H9 (cell line): Measurements from ENCODE around the gene BMP5. TPM values are rescaled to one million over a fixed set of nuclear protein-coding genes. Genes with fewer than 3 reads are reported as not detected.
A peak's percentile ranks its signal among the peaks of the same experiment; 100 is the strongest.

ENCODE experiments used
- DNase-seq: peaks from one replicate; pipeline ENCODE4 v3.0.0-alpha.2; 2017
- H2AFZ ChIP-seq: one replicate; pipeline ENCODE4 v1.6.1; 2013; ENCODE audit warnings: mild to moderate bottlenecking, low read length, control low read depth, moderate library complexity
- H2AK5ac ChIP-seq: 2 replicates; pipeline ENCODE4 v1.6.1; 2013; ENCODE audit warnings: low read length, control low read depth, mixed read lengths; ENCODE audit not compliant: insufficient read length
- H2BK120ac ChIP-seq: one replicate; pipeline ENCODE4 v1.6.1; 2013; ENCODE audit warnings: low read depth, mild to moderate bottlenecking, low read length, control low read depth, inconsistent platforms; ENCODE audit not compliant: poor library complexity, severe bottlenecking
- H2BK12ac ChIP-seq: 2 replicates; pipeline ENCODE4 v1.6.1; 2013; ENCODE audit warnings: low read length, control low read depth, mixed read lengths, low read depth; ENCODE audit not compliant: insufficient read length
- H2BK15ac ChIP-seq: 2 replicates; pipeline ENCODE4 v1.6.1; 2013; ENCODE audit warnings: low read depth, low read length, control low read depth
- H2BK20ac ChIP-seq: one replicate; pipeline ENCODE4 v1.6.1; 2013; ENCODE audit warnings: low read depth, mild to moderate bottlenecking, low read length, control low read depth, inconsistent platforms; ENCODE audit not compliant: poor library complexity, severe bottlenecking
- H2BK5ac ChIP-seq: 2 replicates; pipeline ENCODE4 v1.6.1; 2013; ENCODE audit warnings: low read length, control low read depth, mixed read lengths; ENCODE audit not compliant: insufficient read length
- H3K14ac ChIP-seq: 2 replicates; pipeline ENCODE4 v1.6.1; 2013; ENCODE audit warnings: low read length, control low read depth; ENCODE audit not compliant: insufficient read depth
- H3K18ac ChIP-seq: 2 replicates; pipeline ENCODE4 v1.6.1; 2013; ENCODE audit warnings: low read depth, mild to moderate bottlenecking, mixed read lengths, low read length, control low read depth; ENCODE audit not compliant: insufficient read length
- H3K23ac ChIP-seq: 2 replicates; pipeline ENCODE4 v1.6.1; 2013; ENCODE audit warnings: low read length, control low read depth, mixed read lengths, low read depth; ENCODE audit not compliant: insufficient read length
- H3K23me2 ChIP-seq: 2 replicates; pipeline ENCODE4 v1.6.1; 2013; ENCODE audit warnings: low read depth, mild to moderate bottlenecking, mixed read lengths, low read length, control low read depth; ENCODE audit not compliant: insufficient read length, poor library complexity, severe bottlenecking
- H3K27ac ChIP-seq: 2 replicates; pipeline ENCODE4 v1.5.1; 2013; ENCODE audit warnings: low read length, control low read depth, mixed read lengths, low read depth; ENCODE audit not compliant: insufficient read length
- H3K27me3 ChIP-seq: 2 replicates; pipeline ENCODE4 v1.6.1; 2013; ENCODE audit warnings: low read length, control low read depth, inconsistent platforms; ENCODE audit not compliant: insufficient read depth
- H3K4ac ChIP-seq: 2 replicates; pipeline ENCODE4 v1.6.1; 2013; ENCODE audit warnings: low read depth, mild to moderate bottlenecking, control low read depth, inconsistent platforms, low read length, moderate library complexity
- H3K4me1 ChIP-seq: 2 replicates; pipeline ENCODE4 v1.6.1; 2013; ENCODE audit warnings: low read length, control low read depth, inconsistent platforms; ENCODE audit not compliant: insufficient read depth
- H3K4me2 ChIP-seq: 2 replicates; pipeline ENCODE4 v1.6.1; 2013; ENCODE audit warnings: low read length, control low read depth, mixed read lengths; ENCODE audit not compliant: insufficient read length, insufficient read depth
- H3K56ac ChIP-seq: 2 replicates; pipeline ENCODE4 v1.6.1; 2013; ENCODE audit warnings: low read depth, mild to moderate bottlenecking, mixed read lengths, low read length, control low read depth; ENCODE audit not compliant: insufficient read length
- H3K79me1 ChIP-seq: 2 replicates; pipeline ENCODE4 v1.6.1; 2013; ENCODE audit warnings: low read depth, mild to moderate bottlenecking, moderate library complexity, low read length, control low read depth, inconsistent platforms; ENCODE audit not compliant: insufficient read depth, poor library complexity, severe bottlenecking
- H3K79me2 ChIP-seq: 2 replicates; pipeline ENCODE4 v1.6.1; 2013; ENCODE audit warnings: low read length, control low read depth, inconsistent platforms; ENCODE audit not compliant: insufficient read depth
- H3K9ac ChIP-seq: 2 replicates; pipeline ENCODE4 v1.6.1; 2013; ENCODE audit warnings: low read length, control low read depth, mixed read lengths; ENCODE audit not compliant: insufficient read length; ENCODE audit errors: extremely low read depth
- H3K9me3 ChIP-seq: one replicate; pipeline ENCODE4 v1.6.1; 2013; ENCODE audit warnings: low read depth, low read length, inconsistent platforms; ENCODE audit not compliant: control insufficient read depth
- H3T11ph ChIP-seq: one replicate; pipeline ENCODE4 v1.6.1; 2013; ENCODE audit warnings: mild to moderate bottlenecking, low read length, control low read depth, inconsistent platforms
- H4K20me1 ChIP-seq: one replicate; pipeline ENCODE4 v1.6.1; 2013; ENCODE audit not compliant: control insufficient read depth, insufficient read length, insufficient read depth
- H4K5ac ChIP-seq: 2 replicates; pipeline ENCODE4 v1.6.1; 2013; ENCODE audit warnings: low read depth, mild to moderate bottlenecking, mixed read lengths, low read length, control low read depth; ENCODE audit not compliant: insufficient read length
- H4K8ac ChIP-seq: replicated peaks from 2 replicates; pipeline ENCODE4 v1.6.1; 2013; ENCODE audit warnings: low read length, control low read depth, mixed read lengths, low read depth; ENCODE audit not compliant: insufficient read length
- H4K91ac ChIP-seq: 2 replicates; pipeline ENCODE4 v1.6.1; 2013; ENCODE audit warnings: low read depth, mild to moderate bottlenecking, moderate library complexity, mixed read lengths, low read length, control low read depth; ENCODE audit not compliant: insufficient read length
- H3K27ac Mint-ChIP-seq, 3 experiments: 2 replicates in 2 of 3; 3 replicates in 1 of 3; pipeline ENCODE4 v1.8.0; 2020 to 2021; ENCODE audit warnings: mixed read lengths in 3 of 3, mild to moderate bottlenecking in 1 of 3, moderate library complexity in 1 of 3
- H3K27me3 Mint-ChIP-seq: 2 replicates; pipeline ENCODE4 v1.8.0; 2021; ENCODE audit warnings: low read depth, mild to moderate bottlenecking, moderate library complexity, mixed read lengths
- H3K36me3 Mint-ChIP-seq, 3 experiments: 2 replicates in 2 of 3; 3 replicates in 1 of 3; pipeline ENCODE4 v1.8.0; 2020 to 2021; ENCODE audit warnings: low read depth in 3 of 3, mixed read lengths in 3 of 3; ENCODE audit not compliant: insufficient read depth in 1 of 3
- H3K4me1 Mint-ChIP-seq, 2 experiments: 2 replicates each; pipeline ENCODE4 v1.8.0; 2020; ENCODE audit warnings: mixed read lengths in 2 of 2
- H3K4me3 Mint-ChIP-seq, 2 experiments: 2 replicates in 1 of 2; 3 replicates in 1 of 2; pipeline ENCODE4 v1.8.0; 2020 to 2021; ENCODE audit warnings: mild to moderate bottlenecking in 2 of 2, mixed read lengths in 2 of 2, moderate library complexity in 1 of 2
- H3K9me3 Mint-ChIP-seq, 2 experiments: 2 replicates in 1 of 2; 3 replicates in 1 of 2; pipeline ENCODE4 v1.8.0; 2020; ENCODE audit warnings: mild to moderate bottlenecking in 2 of 2, mixed read lengths in 2 of 2, moderate library complexity in 1 of 2
- WGBS: extraction: QIAGEN DNeasy Blood & Tissue Kit; methylation state at CpG from one replicate; pipeline ENCODE4 v1.1.7; 2013; ENCODE audit warnings: missing lambda C conversion rate, low lambda C conversion rate, mixed read lengths; ENCODE audit not compliant: insufficient read length; ENCODE audit errors: extremely low coverage; 5-methylcytosine and 5-hydroxymethylcytosine counted together
- total RNA-seq: library from RNA; stranded (reverse); gene quantifications from 2 replicates; pipeline ENCODE4 v1.2.1, GENCODE V29; 2021
- TF ChIP-seq, protein P1 (sequence below): fragments of 200-600 bp; sonication (generic); conservative IDR thresholded peaks from 3 replicates; pipeline ENCODE4 v1.8.0; 2021; ENCODE audit warnings: antibody characterized with exemption, mild to moderate bottlenecking

The BMP5 gene
- total RNA-seq, 1 experiment from 2014 or later, result not detected

DNA sequence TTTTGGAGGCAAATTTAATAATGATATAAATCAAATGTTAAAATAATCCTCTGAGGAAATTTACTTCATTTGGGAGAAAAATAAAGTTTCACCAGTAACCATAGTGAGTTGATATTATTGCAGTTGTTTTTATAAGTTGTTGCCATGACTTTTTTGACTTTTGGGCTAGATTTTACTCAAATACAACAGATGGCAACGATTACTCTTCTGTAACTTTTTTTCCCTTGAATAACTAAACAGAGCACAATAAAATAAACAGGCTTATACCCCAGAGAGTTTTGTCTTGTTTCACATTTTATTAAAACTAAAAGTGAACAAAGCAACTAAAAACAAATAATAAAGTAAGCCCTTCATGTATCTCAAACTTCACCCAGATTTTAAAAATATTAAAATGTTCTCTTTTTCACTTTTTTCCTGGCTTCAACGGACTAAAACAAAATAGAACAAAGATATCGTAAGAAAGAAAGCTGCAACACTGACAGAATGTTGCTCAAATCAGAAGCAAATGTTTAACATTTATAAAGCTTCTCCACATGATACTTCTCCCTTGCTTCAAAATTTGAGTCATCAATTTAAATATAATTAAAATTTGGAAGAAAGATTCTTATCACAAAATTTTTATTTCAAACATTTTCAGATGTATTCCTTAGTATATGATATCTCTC is 42.5 kb upstream of the BMP5 start:
- Histone ChIP-seq H3K9me3 (no peaks in the 10 kb centered on the region), H3K27me3 (no peaks in the 10 kb centered on the region), H3T11ph (no peak overlapping the region), H2BK20ac (no peak overlapping the region), H3K27ac (no peak overlapping the region), H2AFZ (no peak overlapping the region), H4K91ac (no peak overlapping the region), H4K5ac (no peak overlapping the region), H2AK5ac (no peak overlapping the region), H3K4me2 (no peak overlapping the region), H2BK120ac (no peak overlapping the region), H3K79me1 (no peaks in the 10 kb centered on the region), H3K14ac (no peak overlapping the region), H3K4ac (no peak overlapping the region), H2BK12ac (no peak overlapping the region), H3K79me2 (no peaks in the 10 kb centered on the region), H4K8ac (no peak overlapping the region), H3K18ac (no peak overlapping the region), H3K23ac (no peak overlapping the region), H2BK5ac (no peak overlapping the region), H2BK15ac (no peak overlapping the region), H3K56ac (no peak overlapping the region), H3K23me2 (no peaks in the 10 kb centered on the region), H4K20me1 (no peaks in the 10 kb centered on the region), H3K4me1 (no peaks in the 10 kb centered on the region), H3K9ac (no peak overlapping the region)
- H3K4me3 Mint-ChIP-seq, result no peak overlapping the region
- no peaks in the 10 kb centered on the region for H3K36me3 Mint-ChIP-seq
- TF ChIP-seq, protein P1, sequence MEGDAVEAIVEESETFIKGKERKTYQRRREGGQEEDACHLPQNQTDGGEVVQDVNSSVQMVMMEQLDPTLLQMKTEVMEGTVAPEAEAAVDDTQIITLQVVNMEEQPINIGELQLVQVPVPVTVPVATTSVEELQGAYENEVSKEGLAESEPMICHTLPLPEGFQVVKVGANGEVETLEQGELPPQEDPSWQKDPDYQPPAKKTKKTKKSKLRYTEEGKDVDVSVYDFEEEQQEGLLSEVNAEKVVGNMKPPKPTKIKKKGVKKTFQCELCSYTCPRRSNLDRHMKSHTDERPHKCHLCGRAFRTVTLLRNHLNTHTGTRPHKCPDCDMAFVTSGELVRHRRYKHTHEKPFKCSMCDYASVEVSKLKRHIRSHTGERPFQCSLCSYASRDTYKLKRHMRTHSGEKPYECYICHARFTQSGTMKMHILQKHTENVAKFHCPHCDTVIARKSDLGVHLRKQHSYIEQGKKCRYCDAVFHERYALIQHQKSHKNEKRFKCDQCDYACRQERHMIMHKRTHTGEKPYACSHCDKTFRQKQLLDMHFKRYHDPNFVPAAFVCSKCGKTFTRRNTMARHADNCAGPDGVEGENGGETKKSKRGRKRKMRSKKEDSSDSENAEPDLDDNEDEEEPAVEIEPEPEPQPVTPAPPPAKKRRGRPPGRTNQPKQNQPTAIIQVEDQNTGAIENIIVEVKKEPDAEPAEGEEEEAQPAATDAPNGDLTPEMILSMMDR, result no peak
- no CpG with 5 or more reads among the region's 3 CpGs for WGBS
- DNase-seq, result no peak
- H3K9me3 Mint-ChIP-seq, result no peaks in the 10 kb centered on the region
- peak overlapping the region in 1 of 3 experiments; percentile 60; a peak in 2 of 7 replicates for H3K27ac Mint-ChIP-seq
- peaks cover 8 to 10% of the 10 kb centered on the region in 2 experiments for H3K4me1 Mint-ChIP-seq
- peaks cover 2% of the 10 kb centered on the region; the same call in 1 of the 2 replicates for H3K27me3 Mint-ChIP-seq
